Gastrocnemius medialis (tissue), 4 donors: ENCODE measurements around the gene ABHD10.

Experiments used
- POLR2A ChIP-seq, 2 donors: fragments of 450-650 bp; IDR thresholded peaks; one replicate each; pipeline ENCODE4 v1.6.1; 2017; ENCODE audit warnings: antibody characterized with exemption in 2 of 2, mild to moderate bottlenecking in 2 of 2, moderate library complexity in 2 of 2
- TF ChIP-seq, protein P1 (sequence below), 5 experiments: fragments of 450-650 bp in 3 of 5; fragments of 200-600 bp in 2 of 5; sonication (generic) in 2 of 5; IDR thresholded peaks in 4 of 5; conservative IDR thresholded peaks in 1 of 5; 1 replicate in 4 of 5; 2 replicates in 1 of 5; pipeline ENCODE4 v1.5.1; 2016 to 2019; ENCODE audit warnings: antibody characterized with exemption in 5 of 5, mild to moderate bottlenecking in 3 of 5, moderate library complexity in 3 of 5

DNA sequence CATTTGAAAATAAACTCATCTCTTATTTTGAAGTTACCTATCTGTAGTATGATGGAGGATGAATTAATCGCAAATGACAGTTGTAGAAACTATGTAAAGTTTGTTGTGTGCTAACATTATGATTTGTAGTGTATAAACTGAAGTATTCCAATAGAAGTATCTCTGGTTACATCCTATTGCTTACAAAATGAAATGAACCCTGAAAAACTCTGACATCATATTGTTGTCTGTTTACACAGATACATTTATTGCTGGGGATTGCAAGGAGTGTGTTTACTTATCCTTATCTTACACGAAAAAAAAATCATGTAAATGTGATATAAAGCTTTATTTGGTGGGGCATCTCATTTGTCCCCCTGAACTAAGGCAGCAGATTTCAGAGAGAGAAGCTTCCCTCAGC lies 2.6 kb upstream of the ABHD10 start:
- TF ChIP-seq, protein P1, sequence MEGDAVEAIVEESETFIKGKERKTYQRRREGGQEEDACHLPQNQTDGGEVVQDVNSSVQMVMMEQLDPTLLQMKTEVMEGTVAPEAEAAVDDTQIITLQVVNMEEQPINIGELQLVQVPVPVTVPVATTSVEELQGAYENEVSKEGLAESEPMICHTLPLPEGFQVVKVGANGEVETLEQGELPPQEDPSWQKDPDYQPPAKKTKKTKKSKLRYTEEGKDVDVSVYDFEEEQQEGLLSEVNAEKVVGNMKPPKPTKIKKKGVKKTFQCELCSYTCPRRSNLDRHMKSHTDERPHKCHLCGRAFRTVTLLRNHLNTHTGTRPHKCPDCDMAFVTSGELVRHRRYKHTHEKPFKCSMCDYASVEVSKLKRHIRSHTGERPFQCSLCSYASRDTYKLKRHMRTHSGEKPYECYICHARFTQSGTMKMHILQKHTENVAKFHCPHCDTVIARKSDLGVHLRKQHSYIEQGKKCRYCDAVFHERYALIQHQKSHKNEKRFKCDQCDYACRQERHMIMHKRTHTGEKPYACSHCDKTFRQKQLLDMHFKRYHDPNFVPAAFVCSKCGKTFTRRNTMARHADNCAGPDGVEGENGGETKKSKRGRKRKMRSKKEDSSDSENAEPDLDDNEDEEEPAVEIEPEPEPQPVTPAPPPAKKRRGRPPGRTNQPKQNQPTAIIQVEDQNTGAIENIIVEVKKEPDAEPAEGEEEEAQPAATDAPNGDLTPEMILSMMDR (IDR thresholded peaks at IDR 0.05 in 4 of 5, conservative IDR thresholded peaks at IDR 0.05 in 1 of 5) = no peak
- TF ChIP-seq POLR2A (IDR thresholded peaks at IDR 0.05) = no peak
